PFSK-1 (cell line): ENCODE measurements around the gene FGFR4.

Source experiments
- POLR2AphosphoS5 ChIP-seq: IDR thresholded peaks from 2 replicates; pipeline ENCODE4 v1.6.1; 2012; ENCODE audit warnings: low read depth, mild to moderate bottlenecking, control low read depth, low read length, moderate library complexity
- SIN3A ChIP-seq: IDR thresholded peaks from 2 replicates; pipeline ENCODE4 v1.6.1; 2012; ENCODE audit warnings: mild to moderate bottlenecking, low read length, moderate library complexity, borderline replicate concordance; ENCODE audit not compliant: insufficient read depth

DNA sequence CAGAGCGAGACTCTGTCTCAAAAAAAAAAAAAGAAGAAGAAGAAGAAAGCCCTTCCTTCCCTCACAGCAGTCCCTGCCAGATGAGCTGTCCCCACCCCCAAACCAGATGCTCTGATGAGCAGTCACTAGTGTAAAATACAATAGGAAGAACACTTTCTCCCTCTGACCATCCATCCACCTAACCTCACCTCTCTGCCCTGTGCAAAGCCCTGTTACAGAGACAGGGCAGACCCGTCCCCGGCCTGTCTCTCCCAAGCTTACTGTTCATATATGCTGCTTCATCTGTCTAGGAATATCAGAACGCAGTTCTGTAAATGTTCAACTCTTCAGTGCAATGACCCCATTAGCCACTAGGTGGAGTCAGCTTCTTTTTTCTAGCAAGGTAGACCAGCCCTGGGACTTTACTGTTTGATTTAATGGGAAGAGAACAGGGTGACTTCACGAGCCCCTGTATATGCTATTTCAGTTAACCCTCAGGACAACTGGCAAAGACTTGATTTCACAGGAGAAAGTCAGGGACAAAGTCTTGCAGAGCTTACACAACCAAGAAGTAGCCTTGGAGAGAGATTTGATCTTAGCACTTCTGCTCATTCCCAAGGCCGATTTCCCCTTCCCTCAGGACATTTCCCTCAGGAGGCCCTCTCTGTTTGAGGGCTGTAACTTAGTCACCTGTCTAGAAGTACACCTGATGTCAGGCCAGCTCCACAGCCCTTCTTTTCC is 14.9 kb upstream of the FGFR4 start:
- TF ChIP-seq POLR2AphosphoS5, result 0 out of 2 replicates have a peak, but pooled peaks have one; percentile 0
- TF ChIP-seq SIN3A, result no peak
